ENCODE results near the gene STPG1.
A peak's percentile ranks its signal among the peaks of the same experiment; 100 is the strongest.

STPG1 gene

DNA sequence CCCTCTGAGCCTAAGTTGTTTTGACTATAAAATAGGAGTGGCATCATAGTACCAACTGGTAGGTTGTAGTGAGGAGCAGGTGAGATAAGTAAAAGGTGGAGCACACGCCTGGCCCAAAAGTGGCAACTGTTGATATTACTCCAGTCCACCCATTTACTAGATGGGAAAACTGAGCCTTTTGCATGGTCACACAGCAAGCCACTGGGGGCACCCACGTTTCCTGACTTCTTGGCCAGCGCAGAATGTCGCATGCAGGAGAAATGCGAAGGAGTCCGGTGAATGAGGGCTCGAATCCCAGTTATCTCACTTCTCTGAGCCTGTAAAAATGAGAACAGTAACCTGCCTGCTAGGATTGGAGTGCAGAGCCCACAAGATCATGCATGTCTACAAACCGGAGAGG is 73.6 kb downstream of the STPG1 start:
- CTCF ChIA-PET = interaction anchor here (0.6 to 1.3 kb wide), 3 partner anchors 51 to 227 kb away, joined by 3 read pairs; partner anchors contain the start of gene NIPAL3
- Histone ChIP-seq H3K4me1 (ENCODE audit: control insufficient read depth, insufficient read depth, low read length) (no peaks in the 10 kb centered on the region; the same call in 1 of the 2 replicates), H3K27ac (ENCODE audit: extremely low read depth, low read depth, low read length) (no peak overlapping the region), H3K36me3 (ENCODE audit: control insufficient read depth in 2 of 2, insufficient read depth in 1 of 2, low read length in 2 of 2) (no peaks in the 10 kb centered on the region), H3K4me3 (ENCODE audit: low read depth, low read length) (no peak overlapping the region), H3K9me3 (ENCODE audit: control insufficient read depth, insufficient read depth, low read depth, low read length) (no peaks in the 10 kb centered on the region)
- TF ChIP-seq ZNF660 (tag by site-specific recombination; IDR thresholded peaks at IDR 0.05) = no peak
- TF ChIP-seq SCRT2 (tag by site-specific recombination; IDR thresholded peaks at IDR 0.05) = peak; percentile 23; the same call in 1 of the 2 replicates
- no peak for TF ChIP-seq ZBTB20 (tag by site-specific recombination; IDR thresholded peaks at IDR 0.05)
- no peak for TF ChIP-seq ZBTB21 (tag by site-specific recombination; IDR thresholded peaks at IDR 0.05)
- TF ChIP-seq ZNF354C (tag by site-specific recombination; IDR thresholded peaks at IDR 0.05; ENCODE audit: borderline replicate concordance, low read depth) = no peak
- POLR2A ChIA-PET = no interaction called here

DNA sequence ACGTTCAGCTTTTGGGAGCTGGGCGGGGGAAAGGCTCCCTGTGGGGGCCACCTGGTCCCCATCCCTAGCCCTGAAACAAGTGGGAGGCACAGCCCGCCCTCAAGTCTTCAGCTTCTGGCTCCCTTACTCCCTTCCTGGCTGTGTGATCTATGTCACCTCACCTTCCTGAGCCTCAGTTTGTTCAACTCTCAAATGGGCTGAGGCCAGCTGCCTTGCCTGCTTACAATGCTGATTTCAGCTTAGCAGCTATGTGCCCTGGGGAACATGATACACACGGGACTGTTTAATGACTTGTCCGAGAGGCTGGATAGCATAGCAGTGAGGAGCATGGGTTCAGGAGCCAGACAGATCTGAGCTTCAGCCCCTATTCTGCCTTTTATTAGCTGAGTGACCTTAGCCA is 75.1 kb downstream of the STPG1 start:
- H3K36me3 ChIP-seq (ENCODE audit: control insufficient read depth in 2 of 2, insufficient read depth in 1 of 2, low read length in 2 of 2) = no peaks in the 10 kb centered on the region
- H3K9me3 ChIP-seq (ENCODE audit: control insufficient read depth, insufficient read depth, low read depth, low read length) = no peaks in the 10 kb centered on the region
- TF ChIP-seq ZNF423 (tag by site-specific recombination; IDR thresholded peaks at IDR 0.05) (no peak), ZNF2 (tag by site-specific recombination; IDR thresholded peaks at IDR 0.05) (no peak), KLF1 (tag by site-specific recombination; IDR thresholded peaks at IDR 0.05) (no peak), BCL6B (tag by site-specific recombination; IDR thresholded peaks at IDR 0.05) (no peak), ZNF768 (tag by site-specific recombination; IDR thresholded peaks at IDR 0.05) (0 out of 2 replicates have a peak, but pooled peaks have one; percentile 25), FEZF1 (tag by site-specific recombination; IDR thresholded peaks at IDR 0.05) (no peak), ZFP41 (tag by site-specific recombination; IDR thresholded peaks at IDR 0.05; ENCODE audit: borderline replicate concordance) (no peak), ZNF155 (tag by site-specific recombination; IDR thresholded peaks at IDR 0.05) (no peak)
- TF ChIP-seq, protein P1, sequence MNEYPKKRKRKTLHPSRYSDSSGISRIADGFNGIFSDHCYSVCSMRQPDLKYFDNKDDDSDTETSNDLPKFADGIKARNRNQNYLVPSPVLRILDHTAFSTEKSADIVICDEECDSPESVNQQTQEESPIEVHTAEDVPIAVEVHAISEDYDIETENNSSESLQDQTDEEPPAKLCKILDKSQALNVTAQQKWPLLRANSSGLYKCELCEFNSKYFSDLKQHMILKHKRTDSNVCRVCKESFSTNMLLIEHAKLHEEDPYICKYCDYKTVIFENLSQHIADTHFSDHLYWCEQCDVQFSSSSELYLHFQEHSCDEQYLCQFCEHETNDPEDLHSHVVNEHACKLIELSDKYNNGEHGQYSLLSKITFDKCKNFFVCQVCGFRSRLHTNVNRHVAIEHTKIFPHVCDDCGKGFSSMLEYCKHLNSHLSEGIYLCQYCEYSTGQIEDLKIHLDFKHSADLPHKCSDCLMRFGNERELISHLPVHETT (tag by site-specific recombination; IDR thresholded peaks at IDR 0.05) = no peak
- no peak overlapping the region for H3K4me3 ChIP-seq (ENCODE audit: low read depth, low read length)
- H3K4me1 ChIP-seq (ENCODE audit: control insufficient read depth, insufficient read depth, low read length) = no peaks in the 10 kb centered on the region; the same call in 1 of the 2 replicates
- ChIA-PET POLR2A (interaction anchor here (1.4 kb wide), 1 partner anchor 10 kb away, joined by 3 read pairs; no protein-coding TSS in a partner anchor), CTCF (interaction anchor here (0.5 to 1.3 kb wide), 3 partner anchors 36 to 53 kb away, joined by 3 to 7 read pairs (median 3); no protein-coding TSS in a partner anchor)
- H3K27ac ChIP-seq (ENCODE audit: extremely low read depth, low read depth, low read length) = no peak overlapping the region

DNA sequence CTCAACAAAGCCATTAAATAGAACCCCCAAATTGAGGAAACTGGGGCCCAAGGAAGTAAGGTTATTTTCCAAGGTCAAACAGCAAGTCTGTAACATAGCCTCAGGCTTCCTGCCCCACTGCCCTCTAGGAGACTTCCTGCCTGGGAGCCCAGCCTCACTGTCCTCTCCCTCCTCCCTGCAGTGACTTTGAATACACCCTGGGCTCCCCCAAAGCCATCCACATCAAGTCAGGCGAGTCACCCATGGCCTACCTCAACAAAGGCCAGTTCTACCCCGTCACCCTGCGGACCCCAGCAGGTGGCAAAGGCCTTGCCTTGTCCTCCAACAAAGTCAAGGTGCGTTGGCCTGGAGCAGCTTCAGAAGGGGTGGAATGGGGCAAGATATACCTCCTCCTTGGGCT is 76.1 kb downstream of the STPG1 start:
- H3K36me3 ChIP-seq (ENCODE audit: control insufficient read depth in 2 of 2, insufficient read depth in 1 of 2, low read length in 2 of 2) = peaks cover 0 to 5% of the 10 kb centered on the region in 2 experiments; a peak in 1 of 3 replicates
- no peaks in the 10 kb centered on the region; the same call in 1 of the 2 replicates for H3K4me1 ChIP-seq (ENCODE audit: control insufficient read depth, insufficient read depth, low read length)
- no peak for TF ChIP-seq ZNF747 (tag by site-specific recombination; IDR thresholded peaks at IDR 0.05)
- no peak for TF ChIP-seq ZNF202 (tag by site-specific recombination; IDR thresholded peaks at IDR 0.05; ENCODE audit: borderline replicate concordance)
- no peak for TF ChIP-seq ZNF2 (tag by site-specific recombination; IDR thresholded peaks at IDR 0.05)
- no peak for TF ChIP-seq BCL11A (tag by site-specific recombination; IDR thresholded peaks at IDR 0.05; ENCODE audit: low read depth)
- TF ChIP-seq GLIS2 (tag by site-specific recombination; IDR thresholded peaks at IDR 0.05) = no peak
- TF ChIP-seq ATF2 (tag by site-specific recombination; IDR thresholded peaks at IDR 0.05; ENCODE audit: low read depth) = no peak
- no peak for TF ChIP-seq ZNF549 (tag by site-specific recombination; IDR thresholded peaks at IDR 0.05)
- TF ChIP-seq ZNF223 (tag by site-specific recombination; IDR thresholded peaks at IDR 0.05) = no peak
- TF ChIP-seq ZNF423 (tag by site-specific recombination; IDR thresholded peaks at IDR 0.05) = no peak
- TF ChIP-seq ZNF391 (tag by site-specific recombination; IDR thresholded peaks at IDR 0.05; ENCODE audit: borderline replicate concordance, low read depth) = no peak
- TF ChIP-seq HOXA7 (CRISPR knock-in tag; IDR thresholded peaks at IDR 0.05; ENCODE audit: borderline replicate concordance) = no peak
- no peak for TF ChIP-seq YY1 (tag by site-specific recombination; IDR thresholded peaks at IDR 0.05)
- no peak for TF ChIP-seq ZNF354C (tag by site-specific recombination; IDR thresholded peaks at IDR 0.05; ENCODE audit: borderline replicate concordance, low read depth)
- TF ChIP-seq ZNF266 (tag by site-specific recombination; IDR thresholded peaks at IDR 0.05; ENCODE audit: low read depth) = no peak
- no peak for TF ChIP-seq ZNF521 (tag by site-specific recombination; IDR thresholded peaks at IDR 0.05)
- no peak for TF ChIP-seq ZNF350 (tag by site-specific recombination; IDR thresholded peaks at IDR 0.05)
- no peak overlapping the region for H3K4me3 ChIP-seq (ENCODE audit: low read depth, low read length)
- no peak overlapping the region for H3K27ac ChIP-seq (ENCODE audit: extremely low read depth, low read depth, low read length)
- ChIA-PET POLR2A (no interaction called here), CTCF (interaction anchor here (0.7 kb wide), 1 partner anchor 199 kb away, joined by 3 read pairs; no protein-coding TSS in a partner anchor)
- no peaks in the 10 kb centered on the region for H3K9me3 ChIP-seq (ENCODE audit: control insufficient read depth, insufficient read depth, low read depth, low read length)

Measured in HEK293 (cell line).